Measurements from ENCODE around the gene AGBL4. TPM values are rescaled to one million over a fixed set of nuclear protein-coding genes. Genes with fewer than 3 reads are reported as not detected.

Gene AGBL4
- total RNA-seq, 1 experiment from 2014 or later: not detected

DNA sequence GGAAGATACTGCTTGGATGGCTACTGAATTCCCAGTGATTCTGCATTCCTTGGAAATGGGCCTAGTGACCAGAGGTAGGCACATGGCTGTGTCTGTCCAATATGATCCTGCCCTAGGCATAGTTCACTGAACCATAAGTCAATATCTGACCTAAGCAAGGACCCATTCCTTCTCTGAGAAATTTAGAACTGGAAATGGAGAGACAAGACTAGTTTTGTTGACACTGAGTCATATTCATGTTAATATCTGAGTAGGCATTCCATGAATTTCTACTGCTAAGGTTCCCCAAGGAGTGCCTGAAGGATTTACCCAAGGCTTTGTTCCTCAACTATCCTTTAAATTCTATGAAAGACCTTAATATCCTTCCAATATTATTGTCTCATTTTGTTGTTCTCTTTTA lies 917.3 kb downstream of the AGBL4 start:
- Histone ChIP-seq H3K4me1 (no peaks in the 10 kb centered on the region), H3K27me3 (replicated peaks; ENCODE audit: control insufficient read depth, insufficient read depth, low read length) (no peaks in the 10 kb centered on the region), H3K4me3 (ENCODE audit: low read depth, low read length) (no peak overlapping the region), H3K9me3 (no peaks in the 10 kb centered on the region), H3K36me3 (ENCODE audit: control insufficient read depth, insufficient read depth, low read length) (no peaks in the 10 kb centered on the region)
- H3K36me3 Mint-ChIP-seq (ENCODE audit: insufficient read depth, unreplicated experiment): no peaks in the 10 kb centered on the region
- H3K4me1 Mint-ChIP-seq (ENCODE audit: low read depth, unreplicated experiment): no peaks in the 10 kb centered on the region
- POLR2A ChIA-PET: no interaction called here
- H3K27me3 Mint-ChIP-seq (ENCODE audit: insufficient read depth, unreplicated experiment): no peaks in the 10 kb centered on the region
- no peak overlapping the region for H3K27ac Mint-ChIP-seq (ENCODE audit: unreplicated experiment)
- CTCF ChIA-PET: no interaction called here
- BruUV-seq (replicated peaks): no TSS peak
- H3K9me3 Mint-ChIP-seq (ENCODE audit: unreplicated experiment): peaks cover 54% of the 10 kb centered on the region
- no peak for DNase-seq
- TF ChIP-seq, protein P1, sequence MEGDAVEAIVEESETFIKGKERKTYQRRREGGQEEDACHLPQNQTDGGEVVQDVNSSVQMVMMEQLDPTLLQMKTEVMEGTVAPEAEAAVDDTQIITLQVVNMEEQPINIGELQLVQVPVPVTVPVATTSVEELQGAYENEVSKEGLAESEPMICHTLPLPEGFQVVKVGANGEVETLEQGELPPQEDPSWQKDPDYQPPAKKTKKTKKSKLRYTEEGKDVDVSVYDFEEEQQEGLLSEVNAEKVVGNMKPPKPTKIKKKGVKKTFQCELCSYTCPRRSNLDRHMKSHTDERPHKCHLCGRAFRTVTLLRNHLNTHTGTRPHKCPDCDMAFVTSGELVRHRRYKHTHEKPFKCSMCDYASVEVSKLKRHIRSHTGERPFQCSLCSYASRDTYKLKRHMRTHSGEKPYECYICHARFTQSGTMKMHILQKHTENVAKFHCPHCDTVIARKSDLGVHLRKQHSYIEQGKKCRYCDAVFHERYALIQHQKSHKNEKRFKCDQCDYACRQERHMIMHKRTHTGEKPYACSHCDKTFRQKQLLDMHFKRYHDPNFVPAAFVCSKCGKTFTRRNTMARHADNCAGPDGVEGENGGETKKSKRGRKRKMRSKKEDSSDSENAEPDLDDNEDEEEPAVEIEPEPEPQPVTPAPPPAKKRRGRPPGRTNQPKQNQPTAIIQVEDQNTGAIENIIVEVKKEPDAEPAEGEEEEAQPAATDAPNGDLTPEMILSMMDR (IDR thresholded peaks at IDR 0.05; ENCODE audit: insufficient read depth in 1 of 2, low read depth in 1 of 2, low read length in 1 of 2, severe bottlenecking in 1 of 2, unreplicated experiment in 1 of 2): no peak
- intact Hi-C loops (cut with micrococcal nuclease; ENCODE audit: unreplicated experiment): loop anchor here (10.0 kb wide), 1 partner anchor 238 kb away; no protein-coding TSS in a partner anchor
- no peak overlapping the region for H3K4me3 Mint-ChIP-seq (ENCODE audit: unreplicated experiment)

DNA sequence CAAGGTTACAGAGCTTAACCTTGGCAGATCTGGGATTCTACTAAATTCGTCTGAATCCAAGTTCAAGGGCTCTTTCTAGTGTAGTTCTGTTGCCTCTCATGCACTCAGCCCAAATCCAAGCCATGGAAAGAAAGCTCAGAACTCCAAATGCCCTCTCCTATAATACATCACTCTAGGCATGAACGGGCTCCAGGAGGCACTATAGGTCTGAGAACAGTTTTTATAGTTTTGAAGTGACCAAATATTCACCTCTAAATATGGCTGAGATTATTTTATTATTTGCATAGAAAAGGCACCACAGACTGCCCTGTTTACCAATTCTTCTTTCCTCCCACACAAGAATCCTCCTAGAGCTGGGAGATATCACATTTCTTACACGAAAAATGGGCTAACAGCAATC lies 919.2 kb downstream of the AGBL4 start:
- H3K4me3 Mint-ChIP-seq (ENCODE audit: unreplicated experiment): no peak overlapping the region
- no peaks in the 10 kb centered on the region for H3K36me3 Mint-ChIP-seq (ENCODE audit: insufficient read depth, unreplicated experiment)
- H3K4me1 ChIP-seq: no peaks in the 10 kb centered on the region
- TF ChIP-seq, protein P1 (IDR thresholded peaks at IDR 0.05; ENCODE audit: insufficient read depth in 1 of 2, low read depth in 1 of 2, low read length in 1 of 2, severe bottlenecking in 1 of 2, unreplicated experiment in 1 of 2): no peak
- H3K27me3 ChIP-seq (replicated peaks; ENCODE audit: control insufficient read depth, insufficient read depth, low read length): no peaks in the 10 kb centered on the region
- no TSS peak for BruUV-seq (replicated peaks)
- H3K27ac Mint-ChIP-seq (ENCODE audit: unreplicated experiment): no peak overlapping the region
- intact Hi-C loops (cut with micrococcal nuclease; ENCODE audit: unreplicated experiment): loop anchor here (10.0 kb wide), 1 partner anchor 240 kb away; no protein-coding TSS in a partner anchor
- no peak overlapping the region for H3K4me3 ChIP-seq (ENCODE audit: low read depth, low read length)
- ChIA-PET CTCF (no interaction called here), POLR2A (no interaction called here)
- H3K36me3 ChIP-seq (ENCODE audit: control insufficient read depth, insufficient read depth, low read length): no peaks in the 10 kb centered on the region
- DNase-seq: no peak
- H3K4me1 Mint-ChIP-seq (ENCODE audit: low read depth, unreplicated experiment): no peaks in the 10 kb centered on the region
- no peaks in the 10 kb centered on the region for H3K9me3 ChIP-seq
- H3K27me3 Mint-ChIP-seq (ENCODE audit: insufficient read depth, unreplicated experiment): no peaks in the 10 kb centered on the region
- H3K9me3 Mint-ChIP-seq (ENCODE audit: unreplicated experiment): peaks cover 37% of the 10 kb centered on the region

DNA sequence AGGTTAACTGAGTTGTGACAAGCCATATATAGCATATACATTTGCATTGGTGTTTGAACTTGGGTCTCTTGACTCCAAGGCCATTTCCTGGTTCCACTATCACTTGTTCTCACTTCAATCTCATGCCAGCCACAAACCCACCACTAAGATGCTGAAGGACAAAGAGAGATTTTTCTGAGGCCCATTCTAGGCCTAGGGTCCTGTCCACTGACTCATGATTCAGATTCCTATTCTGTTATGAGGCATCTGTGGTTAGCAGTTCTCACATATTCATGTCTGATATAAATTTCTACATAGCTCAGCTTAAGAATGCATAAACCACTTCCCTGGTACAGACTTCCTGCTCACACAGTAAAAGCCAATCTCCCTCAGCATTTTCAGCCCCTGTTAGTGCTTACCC lies 921.0 kb downstream of the AGBL4 start:
- H3K36me3 Mint-ChIP-seq (ENCODE audit: insufficient read depth, unreplicated experiment): no peaks in the 10 kb centered on the region
- no peaks in the 10 kb centered on the region for H3K27me3 Mint-ChIP-seq (ENCODE audit: insufficient read depth, unreplicated experiment)
- Histone ChIP-seq H3K36me3 (ENCODE audit: control insufficient read depth, insufficient read depth, low read length) (no peaks in the 10 kb centered on the region), H3K27me3 (replicated peaks; ENCODE audit: control insufficient read depth, insufficient read depth, low read length) (no peaks in the 10 kb centered on the region), H3K4me1 (no peaks in the 10 kb centered on the region), H3K9me3 (no peaks in the 10 kb centered on the region), H3K4me3 (ENCODE audit: low read depth, low read length) (no peak overlapping the region)
- TF ChIP-seq, protein P1 (IDR thresholded peaks at IDR 0.05; ENCODE audit: insufficient read depth in 1 of 2, low read depth in 1 of 2, low read length in 1 of 2, severe bottlenecking in 1 of 2, unreplicated experiment in 1 of 2): no peak
- peaks cover 31% of the 10 kb centered on the region for H3K9me3 Mint-ChIP-seq (ENCODE audit: unreplicated experiment)
- ChIA-PET CTCF (no interaction called here), POLR2A (no interaction called here)
- H3K4me3 Mint-ChIP-seq (ENCODE audit: unreplicated experiment): no peak overlapping the region
- H3K4me1 Mint-ChIP-seq (ENCODE audit: low read depth, unreplicated experiment): no peaks in the 10 kb centered on the region
- BruUV-seq (replicated peaks): no TSS peak
- no peak for DNase-seq
- intact Hi-C loops (cut with micrococcal nuclease; ENCODE audit: unreplicated experiment): loop anchor here (10.0 kb wide), 1 partner anchor 242 kb away; no protein-coding TSS in a partner anchor
- no peak overlapping the region for H3K27ac Mint-ChIP-seq (ENCODE audit: unreplicated experiment)
